GM18511 (cell line): Measurements from ENCODE around the gene RFX6.

Experiments
- ATAC-seq: cut with Tn5 transposase; IDR thresholded peaks from one replicate; pipeline ENCODE4 v1.9.1; 2021; ENCODE audit warnings: mild to moderate bottlenecking, moderate library complexity; ENCODE audit not compliant: unreplicated experiment

Gene RFX6

GRCh38 chr6:116894669-116895068 lies 17.6 kb downstream of the RFX6 start:
- no peak for ATAC-seq

- no peak for ATAC-seq
Observed at GRCh38 chr6:116895935-116896334, 18.9 kb downstream of the RFX6 start.

GRCh38 chr6:116902634-116903033 lies 25.6 kb downstream of the RFX6 start:
- no peak for ATAC-seq

GRCh38 chr6:116922853-116923548 lies 46.0 kb downstream of the RFX6 start:
- no peak for ATAC-seq

GRCh38 chr6:116924245-116924644 lies 47.2 kb downstream of the RFX6 start:
- ATAC-seq: no peak

GRCh38 chr6:116925088-116925794 lies 48.2 kb downstream of the RFX6 start:
- no peak for ATAC-seq

GRCh38 chr6:116928677-116929076 lies 51.6 kb downstream of the RFX6 start:
- ATAC-seq: no peak

- ATAC-seq: no peak
Observed at GRCh38 chr6:116929825-116930224, 52.8 kb downstream of the RFX6 start.

- no peak for ATAC-seq
Observed at GRCh38 chr6:116931456-116931855, 54.4 kb downstream of the RFX6 start.

GRCh38 chr6:116932496-116932895 lies 55.5 kb downstream of the RFX6 start:
- ATAC-seq: no peak

- no peak for ATAC-seq
Observed at GRCh38 chr6:116933485-116933884, 56.4 kb downstream of the RFX6 start.

- ATAC-seq: no peak
Observed at GRCh38 chr6:116938305-116938704, 61.3 kb downstream of the RFX6 start.

- ATAC-seq: no peak
Observed at GRCh38 chr6:116941727-116942126, 64.7 kb downstream of the RFX6 start.

GRCh38 chr6:116945809-116946208 lies 68.8 kb downstream of the RFX6 start:
- ATAC-seq: no peak

GRCh38 chr6:116948533-116949304 lies 71.7 kb downstream of the RFX6 start:
- no peak for ATAC-seq

GRCh38 chr6:116949964-116950363 lies 72.9 kb downstream of the RFX6 start:
- no peak for ATAC-seq

GRCh38 chr6:116954335-116954734 lies 77.3 kb downstream of the RFX6 start:
- ATAC-seq: no peak

GRCh38 chr6:116954938-116955337 lies 77.9 kb downstream of the RFX6 start:
- no peak for ATAC-seq

- no peak for ATAC-seq
Observed at GRCh38 chr6:116955773-116956172, 78.7 kb downstream of the RFX6 start.

- ATAC-seq: no peak
Observed at GRCh38 chr6:116963972-116964371, 86.9 kb downstream of the RFX6 start.

- no peak for ATAC-seq
Observed at GRCh38 chr6:116966675-116967576, 89.9 kb downstream of the RFX6 start.
